Activated CD8-positive, alpha-beta memory T cell treated with anti-CD3 and anti-CD28 coated beads, Interleukin-2, amount 10 ng/mL, durations not matched to agents 7 days and 5 days (primary cell): Measurements from ENCODE around the gene LYST. TPM values are rescaled to one million over a fixed set of nuclear protein-coding genes. Genes with fewer than 3 reads are reported as not detected.

ENCODE experiments used
- ATAC-seq: fragments of 150-1000 bp; cut with Tn5 transposase; one replicate; pipeline ENCODE4 v1.10.0; 2021; ENCODE audit warnings: moderate library complexity
- CTCF ChIA-PET: fragments of 350-600 bp; sonication (Branson Sonifier 250); formaldehyde crosslinking; loops from one replicate; lab custom pipeline; 2021; ENCODE audit warnings: antibody characterized with exemption; lab: Charles Lee
- DNase-seq: peaks from one replicate; pipeline ENCODE4 v3.0.0-alpha.2; 2020
- H3K27ac Mint-ChIP-seq: one replicate; pipeline ENCODE4 v1.8.0; 2021; ENCODE audit warnings: mild to moderate bottlenecking, mixed read lengths
- H3K27me3 Mint-ChIP-seq: one replicate; pipeline ENCODE4 v1.8.0; 2021; ENCODE audit warnings: mixed read lengths
- H3K36me3 Mint-ChIP-seq: one replicate; pipeline ENCODE4 v1.8.0; 2021; ENCODE audit warnings: mild to moderate bottlenecking, mixed read lengths
- H3K4me1 Mint-ChIP-seq: one replicate; pipeline ENCODE4 v1.8.0; 2021; ENCODE audit warnings: mixed read lengths
- H3K4me3 Mint-ChIP-seq: one replicate; pipeline ENCODE4 v1.8.0; 2021; ENCODE audit warnings: mild to moderate bottlenecking, moderate library complexity, mixed read lengths
- H3K9me3 Mint-ChIP-seq: one replicate; pipeline ENCODE4 v1.8.0; 2022; ENCODE audit warnings: low read depth, mixed read lengths
- total RNA-seq, 2 experiments: library from RNA; stranded (reverse); gene quantifications; one replicate each; pipeline ENCODE4 v1.2.3, GENCODE V29; 2021

Gene LYST
- total RNA-seq, 2 experiments from 2014 or later: 64.9 to 131 TPM

DNA sequence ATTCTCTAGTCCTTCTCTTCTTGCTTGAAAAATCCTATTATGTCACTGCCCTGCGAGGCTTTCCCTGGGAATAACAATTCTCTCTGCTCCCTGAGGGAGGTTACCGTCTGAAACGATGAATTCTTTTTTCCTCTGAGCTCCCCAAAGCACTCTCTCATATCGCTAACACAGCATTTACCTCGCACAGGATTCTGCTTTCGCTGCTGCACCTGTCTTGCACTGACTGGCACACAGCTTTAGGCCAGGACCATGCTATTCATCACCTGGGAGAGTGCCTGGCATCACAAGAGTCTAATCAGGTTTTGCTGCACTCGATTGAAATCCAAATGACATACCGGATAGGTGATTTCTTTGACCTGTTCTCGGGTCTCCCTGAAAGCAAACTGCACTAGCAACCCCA is 164.3 kb downstream of the LYST start:
- Mint-ChIP-seq H3K9me3 (no peaks in the 10 kb centered on the region), H3K27me3 (no peaks in the 10 kb centered on the region), H3K4me3 (no peak overlapping the region), H3K4me1 (peaks cover 11% of the 10 kb centered on the region), H3K36me3 (peaks cover 56% of the 10 kb centered on the region), H3K27ac (no peak overlapping the region)
- no peak for DNase-seq
- CTCF ChIA-PET: interaction anchor here (1.1 kb wide), 1 partner anchor 18 kb away, joined by 3 read pairs; no protein-coding TSS in a partner anchor
- no peak for ATAC-seq

DNA sequence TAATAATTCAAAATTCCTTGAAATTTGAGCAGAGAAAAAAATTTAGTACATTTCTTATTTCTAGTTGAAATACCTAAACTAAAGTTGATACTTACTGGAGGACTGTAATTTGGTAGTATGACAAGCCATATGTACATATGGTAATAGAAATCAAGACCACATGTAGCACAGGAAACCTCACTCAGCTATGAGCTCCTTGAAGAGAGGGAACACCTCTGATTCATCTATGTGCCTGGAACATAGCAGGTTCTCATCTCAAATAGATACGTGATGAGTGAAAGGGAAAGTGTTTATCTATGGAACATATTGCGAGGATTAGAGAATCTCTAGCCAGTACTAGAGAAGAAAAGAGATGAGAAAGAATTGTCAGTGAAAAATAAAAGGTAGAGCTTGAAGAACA is 169.2 kb downstream of the LYST start:
- CTCF ChIA-PET: interaction anchor here (0.6 to 1.9 kb wide), 2 partner anchors 274 to 292 kb away, joined by 3 to 4 read pairs; no protein-coding TSS in a partner anchor
- no peak overlapping the region for H3K4me3 Mint-ChIP-seq
- DNase-seq (no peak), ATAC-seq (peak; percentile 84)
- no peaks in the 10 kb centered on the region for H3K27me3 Mint-ChIP-seq
- H3K9me3 Mint-ChIP-seq: no peaks in the 10 kb centered on the region
- peaks cover 13% of the 10 kb centered on the region for H3K4me1 Mint-ChIP-seq
- peaks cover 51% of the 10 kb centered on the region for H3K36me3 Mint-ChIP-seq
- no peak overlapping the region for H3K27ac Mint-ChIP-seq

DNA sequence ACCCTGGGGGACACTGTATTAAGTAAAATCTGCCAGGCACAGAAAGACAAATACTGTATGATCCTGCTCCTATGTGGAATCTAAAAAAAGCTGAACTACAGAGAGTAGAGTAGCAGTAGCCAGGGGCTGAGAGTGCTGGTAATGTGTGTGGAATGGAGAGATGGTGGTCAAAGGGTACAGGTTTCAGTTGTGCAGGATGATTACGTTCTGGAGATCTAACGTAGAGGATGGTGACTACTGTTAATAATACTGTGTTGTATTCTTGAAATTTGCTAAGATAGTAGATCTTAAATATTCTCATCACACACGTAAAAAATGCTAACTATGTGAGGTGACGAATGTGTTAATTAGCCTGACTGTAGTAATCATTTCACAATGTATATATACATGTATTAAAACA is 177.3 kb downstream of the LYST start:
- no peak overlapping the region for H3K4me3 Mint-ChIP-seq
- DNase-seq (no peak), ATAC-seq (no peak)
- H3K27ac Mint-ChIP-seq: no peak overlapping the region
- CTCF ChIA-PET: no interaction called here
- peaks cover 30% of the 10 kb centered on the region for H3K36me3 Mint-ChIP-seq
- no peaks in the 10 kb centered on the region for H3K9me3 Mint-ChIP-seq
- no peaks in the 10 kb centered on the region for H3K27me3 Mint-ChIP-seq
- no peaks in the 10 kb centered on the region for H3K4me1 Mint-ChIP-seq

DNA sequence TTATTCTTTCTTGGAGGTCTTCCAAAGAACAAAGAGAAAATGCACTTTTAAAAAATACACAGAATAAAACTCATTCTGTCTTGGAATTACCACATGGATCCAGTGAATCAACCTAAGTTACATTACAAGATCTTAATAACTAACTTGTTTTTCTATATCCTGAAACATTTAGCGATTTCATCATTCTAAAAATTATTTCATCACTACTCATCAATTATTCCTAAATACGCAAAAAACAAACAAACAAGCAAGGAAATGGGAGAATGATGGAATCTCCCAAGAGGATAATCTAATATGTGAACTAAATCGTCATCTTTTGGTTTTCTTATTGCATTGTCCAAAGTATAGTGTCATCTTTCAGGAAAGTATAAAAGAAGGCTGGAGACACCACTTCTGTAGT is 178.6 kb downstream of the LYST start:
- Mint-ChIP-seq H3K9me3 (no peaks in the 10 kb centered on the region), H3K27ac (no peak overlapping the region), H3K27me3 (no peaks in the 10 kb centered on the region), H3K4me3 (no peak overlapping the region), H3K36me3 (peaks cover 27% of the 10 kb centered on the region), H3K4me1 (no peaks in the 10 kb centered on the region)
- CTCF ChIA-PET: no interaction called here
- ATAC-seq: no peak
- no peak for DNase-seq

DNA sequence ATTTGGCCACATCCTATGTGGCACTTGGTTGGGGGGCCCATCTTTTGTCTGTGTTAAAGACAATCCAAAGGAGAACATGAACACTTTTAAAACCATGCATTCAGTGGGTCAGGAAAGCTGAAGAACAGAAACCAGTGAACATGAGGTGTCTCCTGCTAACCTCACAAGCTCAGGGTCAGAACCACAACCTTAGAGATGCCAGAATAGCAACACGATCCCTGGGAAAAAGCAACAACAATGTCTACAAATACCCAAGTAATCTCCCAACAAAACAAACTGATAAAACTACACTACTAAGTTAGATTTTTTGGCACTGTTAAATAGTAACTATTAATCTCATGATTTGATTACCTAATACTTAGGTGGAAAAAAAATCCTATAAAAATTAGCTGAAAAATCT is 183.1 kb downstream of the LYST start:
- no peaks in the 10 kb centered on the region for H3K9me3 Mint-ChIP-seq
- H3K27ac Mint-ChIP-seq: no peak overlapping the region
- DNase-seq (no peak), ATAC-seq (no peak)
- no peaks in the 10 kb centered on the region for H3K4me1 Mint-ChIP-seq
- CTCF ChIA-PET: interaction anchor here (1.4 kb wide), 1 partner anchor 12 kb away, joined by 3 read pairs; no protein-coding TSS in a partner anchor
- H3K27me3 Mint-ChIP-seq: no peaks in the 10 kb centered on the region
- H3K36me3 Mint-ChIP-seq: peaks cover 27% of the 10 kb centered on the region
- no peak overlapping the region for H3K4me3 Mint-ChIP-seq

DNA sequence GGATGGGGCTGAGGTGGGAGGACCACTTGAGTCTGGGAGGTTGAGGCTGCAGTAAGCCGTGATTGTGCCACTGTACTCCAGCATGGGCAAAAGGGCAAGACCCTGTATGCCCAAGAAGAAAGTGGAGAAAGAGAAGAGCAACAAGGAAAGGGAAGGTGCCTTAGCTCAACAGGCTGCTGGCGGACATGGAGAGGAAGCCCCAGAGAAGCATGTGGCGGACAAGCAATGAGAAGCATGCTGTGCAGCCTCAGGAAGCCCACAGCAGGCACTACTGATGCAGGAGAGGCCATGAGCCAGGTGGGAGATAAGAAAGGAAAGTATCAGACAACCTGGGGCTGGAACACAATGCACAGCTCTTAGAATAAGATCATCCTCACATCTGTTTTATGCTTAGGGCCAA is 184.5 kb downstream of the LYST start:
- Mint-ChIP-seq H3K36me3 (peaks cover 27% of the 10 kb centered on the region), H3K4me3 (no peak overlapping the region), H3K27me3 (no peaks in the 10 kb centered on the region), H3K27ac (no peak overlapping the region), H3K9me3 (no peaks in the 10 kb centered on the region), H3K4me1 (no peaks in the 10 kb centered on the region)
- DNase-seq: no peak
- no peak for ATAC-seq
- CTCF ChIA-PET: interaction anchor here (1.4 kb wide), 1 partner anchor 13 kb away, joined by 3 read pairs; no protein-coding TSS in a partner anchor

DNA sequence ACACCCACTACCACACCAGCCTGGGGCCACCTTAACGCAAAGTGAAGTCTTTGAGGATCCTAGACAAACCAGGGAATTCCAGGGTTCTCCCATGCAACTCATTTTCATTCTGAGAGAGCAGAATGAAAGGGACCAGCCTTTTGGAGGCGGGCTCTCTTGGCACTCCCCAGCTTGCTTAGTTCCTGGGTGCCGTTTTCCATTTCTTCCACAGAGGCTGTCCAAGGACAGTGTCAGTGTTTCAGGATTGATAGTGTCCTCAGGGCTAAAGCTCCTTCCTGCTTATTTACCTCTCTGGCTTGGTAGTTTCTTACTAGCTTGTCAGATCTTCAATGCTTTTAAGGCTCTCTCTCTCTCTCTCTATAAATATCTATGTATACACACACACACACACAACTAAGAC is 187.1 kb downstream of the LYST start:
- Mint-ChIP-seq H3K36me3 (peaks cover 43% of the 10 kb centered on the region), H3K27ac (no peak overlapping the region), H3K27me3 (no peaks in the 10 kb centered on the region), H3K4me1 (peaks cover 4% of the 10 kb centered on the region), H3K9me3 (peaks cover 6% of the 10 kb centered on the region), H3K4me3 (no peak overlapping the region)
- no peak for DNase-seq
- no peak for ATAC-seq
- CTCF ChIA-PET: interaction anchor here (1.2 to 1.5 kb wide), 2 partner anchors 21 to 79 kb away, joined by 3 to 4 read pairs; no protein-coding TSS in a partner anchor

DNA sequence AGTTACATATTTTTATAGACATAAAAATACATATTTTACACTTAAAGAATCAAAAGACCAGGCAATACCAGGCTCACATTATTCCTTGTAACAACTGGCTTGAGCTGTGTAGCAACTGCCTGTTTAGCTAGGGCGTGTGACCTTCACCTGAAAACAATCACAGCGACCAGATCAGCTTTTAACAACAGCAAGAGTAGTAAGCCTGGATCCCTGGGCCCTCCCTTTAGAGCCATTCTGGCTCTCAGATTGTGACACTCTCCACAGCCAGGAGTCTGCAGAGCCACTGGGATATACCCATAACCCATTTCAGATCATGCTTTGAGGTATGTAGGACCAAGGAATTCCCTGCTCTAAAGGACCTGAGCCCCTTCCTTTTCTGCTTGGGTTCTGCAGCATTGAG is 187.7 kb downstream of the LYST start:
- CTCF ChIA-PET: interaction anchor here (1.1 to 1.5 kb wide), 3 partner anchors 20 to 78 kb away, joined by 3 to 4 read pairs (median 4); no protein-coding TSS in a partner anchor
- ATAC-seq (no peak), DNase-seq (no peak)
- peaks cover 4% of the 10 kb centered on the region for H3K4me1 Mint-ChIP-seq
- H3K4me3 Mint-ChIP-seq: no peak overlapping the region
- no peak overlapping the region for H3K27ac Mint-ChIP-seq
- no peaks in the 10 kb centered on the region for H3K27me3 Mint-ChIP-seq
- peaks cover 6% of the 10 kb centered on the region for H3K9me3 Mint-ChIP-seq
- H3K36me3 Mint-ChIP-seq: peaks cover 46% of the 10 kb centered on the region

DNA sequence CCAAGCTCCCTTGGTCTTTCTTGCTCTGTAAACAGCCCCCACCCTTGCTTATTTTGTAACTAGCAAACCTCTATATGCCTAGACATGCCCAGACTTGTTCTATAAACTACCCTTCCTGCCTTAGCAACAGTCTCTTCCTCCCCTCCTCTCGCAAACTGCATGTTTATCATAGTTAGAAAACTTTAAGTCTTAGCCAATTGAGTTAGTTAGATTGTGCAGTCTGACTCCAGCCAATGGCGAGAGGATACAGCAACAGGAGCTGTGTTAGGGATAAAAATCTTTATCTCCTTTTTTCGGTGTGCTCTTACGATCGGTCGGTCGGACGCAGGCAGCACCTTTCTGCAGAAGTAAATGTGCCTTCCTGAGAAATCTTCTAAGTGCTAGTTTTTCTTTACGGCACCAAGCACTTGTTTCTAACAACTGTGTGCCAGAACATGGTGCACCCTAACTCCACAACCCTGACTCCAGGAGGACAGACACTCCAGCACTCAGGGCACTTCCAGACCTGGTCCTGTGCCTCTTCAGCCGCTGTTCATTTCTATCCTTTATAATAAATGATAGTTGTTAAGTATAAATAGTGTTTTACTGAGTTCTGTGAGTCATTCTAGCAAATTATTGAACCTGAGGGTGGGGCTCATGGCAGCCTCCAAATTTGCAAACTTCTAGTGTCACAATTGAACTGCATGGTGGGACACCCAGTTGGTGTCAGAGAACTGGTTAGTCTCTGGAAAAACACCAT is 191.4 kb downstream of the LYST start:
- ATAC-seq (no peak), DNase-seq (no peak)
- CTCF ChIA-PET: no interaction called here
- peaks cover 20% of the 10 kb centered on the region for H3K9me3 Mint-ChIP-seq
- peaks cover 4% of the 10 kb centered on the region for H3K4me1 Mint-ChIP-seq
- H3K4me3 Mint-ChIP-seq: no peak overlapping the region
- no peaks in the 10 kb centered on the region for H3K27me3 Mint-ChIP-seq
- peaks cover 70% of the 10 kb centered on the region for H3K36me3 Mint-ChIP-seq
- peak overlapping the region; percentile 31 for H3K27ac Mint-ChIP-seq

DNA sequence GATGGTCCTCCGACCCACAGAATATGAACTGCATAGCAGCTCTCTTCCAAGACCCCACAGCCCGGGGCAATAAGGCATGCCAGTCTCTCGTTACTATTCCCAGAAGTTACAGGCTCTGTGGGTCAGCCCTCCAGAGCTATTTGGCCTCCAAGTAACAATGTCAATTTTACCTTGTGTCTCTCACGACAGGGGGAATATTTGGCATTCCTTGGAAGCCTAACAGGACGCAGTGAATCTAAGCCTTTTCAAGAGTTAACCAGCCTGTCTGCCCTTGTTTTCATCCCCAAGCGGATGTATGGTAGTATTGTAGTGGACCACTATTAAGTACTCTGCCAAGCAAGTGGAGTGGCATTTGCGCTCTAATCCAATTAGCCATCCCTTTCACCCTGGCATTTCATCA is 192.7 kb downstream of the LYST start:
- ATAC-seq: no peak
- CTCF ChIA-PET: no interaction called here
- H3K4me1 Mint-ChIP-seq: peaks cover 4% of the 10 kb centered on the region
- H3K36me3 Mint-ChIP-seq: peaks cover 79% of the 10 kb centered on the region
- DNase-seq: no peak
- no peak overlapping the region for H3K27ac Mint-ChIP-seq
- H3K27me3 Mint-ChIP-seq: no peaks in the 10 kb centered on the region
- no peak overlapping the region for H3K4me3 Mint-ChIP-seq
- peaks cover 27% of the 10 kb centered on the region for H3K9me3 Mint-ChIP-seq

DNA sequence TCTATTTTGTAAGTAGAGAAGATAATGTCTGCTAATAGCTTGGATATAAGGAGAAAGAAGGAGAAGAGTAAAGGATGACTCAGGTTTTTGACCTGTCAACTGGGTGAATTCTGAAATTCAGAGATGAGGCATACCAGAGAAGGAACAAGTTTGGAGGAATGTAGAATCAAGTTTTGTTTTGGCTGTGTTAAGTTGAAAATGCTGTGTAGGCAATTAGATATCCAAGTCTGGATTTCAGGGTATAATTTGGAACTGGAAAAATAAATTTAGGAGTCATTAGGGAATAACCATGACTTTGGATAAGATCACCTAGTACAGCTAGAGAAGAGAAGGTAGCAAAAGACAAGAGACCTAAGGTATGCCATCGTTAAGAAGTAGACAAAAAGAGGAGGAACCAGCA is 194.7 kb downstream of the LYST start:
- H3K27me3 Mint-ChIP-seq: no peaks in the 10 kb centered on the region
- ATAC-seq: no peak
- peaks cover 5% of the 10 kb centered on the region for H3K4me1 Mint-ChIP-seq
- CTCF ChIA-PET: no interaction called here
- H3K4me3 Mint-ChIP-seq: no peak overlapping the region
- no peak for DNase-seq
- peaks cover 86% of the 10 kb centered on the region for H3K36me3 Mint-ChIP-seq
- H3K9me3 Mint-ChIP-seq: peaks cover 27% of the 10 kb centered on the region
- peak overlapping the region; percentile 3 for H3K27ac Mint-ChIP-seq

DNA sequence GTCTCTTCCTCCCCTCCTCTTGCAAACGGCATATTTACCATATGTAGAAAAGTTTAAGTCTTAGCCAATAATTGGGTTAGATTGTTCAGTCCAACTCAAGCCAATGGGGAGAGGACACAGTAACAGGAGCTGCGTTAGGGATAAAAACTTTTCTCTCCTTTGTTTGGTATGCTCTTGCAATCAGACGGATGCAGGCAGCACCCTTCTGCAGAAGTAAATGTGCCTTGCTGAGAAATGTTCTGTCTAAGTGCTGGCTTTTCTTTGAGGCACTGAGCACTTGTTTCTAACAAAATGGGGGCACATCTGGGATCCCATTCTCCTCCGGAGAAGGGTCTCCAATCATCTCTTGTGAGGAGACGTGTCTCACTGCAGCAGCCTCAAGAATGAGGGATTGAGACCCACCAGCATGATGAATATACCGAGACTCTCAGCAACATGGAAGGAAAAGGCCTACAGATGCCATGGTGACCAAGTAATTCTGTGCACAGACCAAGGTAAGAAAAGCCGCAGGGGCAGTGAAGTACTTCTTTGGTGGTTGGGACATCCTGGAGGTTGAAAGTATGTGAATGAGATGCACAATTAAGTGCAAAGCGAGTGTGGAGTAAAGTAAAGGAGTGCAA is 196.4 kb downstream of the LYST start:
- Mint-ChIP-seq H3K27ac (peak overlapping the region; percentile 2), H3K4me3 (no peak overlapping the region), H3K36me3 (peaks cover 69% of the 10 kb centered on the region), H3K4me1 (peaks cover 6% of the 10 kb centered on the region), H3K9me3 (peaks cover 24% of the 10 kb centered on the region), H3K27me3 (no peaks in the 10 kb centered on the region)
- CTCF ChIA-PET: no interaction called here
- ATAC-seq (no peak), DNase-seq (no peak)

DNA sequence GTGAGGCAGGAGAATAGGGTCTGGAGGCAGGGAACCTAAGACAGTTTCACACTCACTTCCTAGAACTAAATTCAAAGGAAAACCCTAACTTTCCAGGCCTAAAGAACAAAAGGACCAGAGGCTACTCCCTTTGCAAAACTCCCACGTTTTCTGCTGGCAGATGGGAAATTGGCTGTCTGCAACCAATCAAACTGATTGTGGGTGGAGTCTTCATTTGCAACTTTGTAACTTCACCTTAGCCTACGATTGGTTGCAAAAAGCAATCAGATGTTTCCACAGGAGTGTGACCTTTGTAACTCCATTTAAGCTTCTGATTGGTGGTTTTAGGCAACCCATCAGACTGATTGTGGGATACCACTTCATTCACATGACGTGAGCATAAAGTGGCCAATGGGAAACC is 197.4 kb downstream of the LYST start:
- H3K4me3 Mint-ChIP-seq: no peak overlapping the region
- ATAC-seq (no peak), DNase-seq (no peak)
- H3K27me3 Mint-ChIP-seq: no peaks in the 10 kb centered on the region
- H3K36me3 Mint-ChIP-seq: peaks cover 63% of the 10 kb centered on the region
- no peak overlapping the region for H3K27ac Mint-ChIP-seq
- CTCF ChIA-PET: no interaction called here
- peaks cover 21% of the 10 kb centered on the region for H3K9me3 Mint-ChIP-seq
- H3K4me1 Mint-ChIP-seq: peaks cover 2% of the 10 kb centered on the region

DNA sequence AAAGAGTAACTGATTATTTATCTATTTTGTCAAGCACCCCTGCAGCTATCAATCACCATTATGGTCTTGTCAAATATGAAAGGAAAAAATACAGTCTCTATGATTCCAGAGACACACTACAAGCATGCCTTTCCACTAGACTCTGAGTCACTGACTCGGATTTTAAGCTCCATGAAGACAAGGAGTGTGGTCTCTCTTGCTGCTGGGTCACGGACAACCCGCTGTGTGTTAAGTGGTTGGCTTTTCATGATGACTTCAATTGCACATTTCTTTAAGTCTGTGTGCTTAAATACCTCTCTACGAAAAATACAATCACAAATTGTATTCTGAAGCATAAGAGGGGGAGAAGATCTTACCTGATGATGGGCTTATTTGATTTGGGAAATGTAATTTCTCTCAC is 203.1 kb downstream of the LYST start:
- peaks cover 2% of the 10 kb centered on the region for H3K4me1 Mint-ChIP-seq
- H3K9me3 Mint-ChIP-seq: no peaks in the 10 kb centered on the region
- DNase-seq (no peak), ATAC-seq (no peak)
- no peak overlapping the region for H3K4me3 Mint-ChIP-seq
- H3K27ac Mint-ChIP-seq: no peak overlapping the region
- CTCF ChIA-PET: no interaction called here
- H3K27me3 Mint-ChIP-seq: no peaks in the 10 kb centered on the region
- H3K36me3 Mint-ChIP-seq: peaks cover 28% of the 10 kb centered on the region
